Left lobe of liver (tissue), 2 donors: ENCODE data around the gene G3BP2. TPM values are rescaled to one million over a fixed set of nuclear protein-coding genes. Genes with fewer than 3 reads are reported as not detected.
"Not testable (repeated sequence)": the region's sequence is repeated elsewhere in the genome, so short reads cannot be mapped to it uniquely, and the experiment has no call there.

ENCODE experiments used
- ATAC-seq: fragments of 200-7000 bp; cut with Tn5 transposase; one replicate; pipeline ENCODE4 v1.9.1; 2020; ENCODE audit warnings: mild to moderate bottlenecking, moderate library complexity
- DNase-seq: peaks from one replicate; pipeline ENCODE4 v3.0.0-alpha.2; 2020; ENCODE audit warnings: low spot score
- total RNA-seq: library from RNA; stranded (reverse); gene quantifications from one replicate; pipeline ENCODE4 v1.2.1, GENCODE V29; 2021
- donor health status: DM: no; HTN: no; CAD: no; lungs with moderate emphysema.
- donor health status: DM: no; HTN: yes; CAD: no.

G3BP2 gene
- total RNA-seq = 52.2 TPM

- ATAC-seq (peak; percentile 95), DNase-seq (peak; percentile 99)
Observed at GRCh38 chr4:75673027-75673958, at the start of gene G3BP2. TSS of gene G3BP2 (minus strand) at chr4:75673411. CDS start at chr4:75662025, 11,386 bp downstream.

GRCh38 chr4:75722417-75722816 lies 49.2 kb upstream of the G3BP2 start:
- no peak for DNase-seq

GRCh38 chr4:75718529-75718928 lies 45.3 kb upstream of the G3BP2 start:
- ATAC-seq = no peak
- no peak for DNase-seq

More at GRCh38 chr4:75722417-75722816, 49.2 kb upstream of the G3BP2 start:
- ATAC-seq = no peak

- DNase-seq (no peak), ATAC-seq (no peak)
Observed at GRCh38 chr4:75717408-75717807, 44.2 kb upstream of the G3BP2 start.

- not testable (repeated sequence) for ATAC-seq, DNase-seq
Observed at GRCh38 chr4:75716054-75716453, 42.8 kb upstream of the G3BP2 start.

GRCh38 chr4:75715105-75715799 lies 42.0 kb upstream of the G3BP2 start:
- ATAC-seq (peak; percentile 76), DNase-seq (no peak)

- DNase-seq (no peak), ATAC-seq (no peak)
Observed at GRCh38 chr4:75714704-75715103, 41.5 kb upstream of the G3BP2 start.

- no peak for ATAC-seq
- no peak for DNase-seq
Observed at GRCh38 chr4:75714011-75714410, 40.8 kb upstream of the G3BP2 start.

- DNase-seq (no peak), ATAC-seq (peak; percentile 59)
Observed at GRCh38 chr4:75710246-75710645, 37.0 kb upstream of the G3BP2 start.

GRCh38 chr4:75708218-75708691 lies 35.0 kb upstream of the G3BP2 start:
- peak; percentile 78 for ATAC-seq
- no peak for DNase-seq

- DNase-seq = no peak
- ATAC-seq = no peak
Observed at GRCh38 chr4:75705198-75705977, 32.2 kb upstream of the G3BP2 start.

GRCh38 chr4:75702919-75703411 lies 29.8 kb upstream of the G3BP2 start:
- ATAC-seq = peak; percentile 94

GRCh38 chr4:75699299-75699698 lies 26.1 kb upstream of the G3BP2 start:
- no peak for ATAC-seq

More at GRCh38 chr4:75702919-75703411, 29.8 kb upstream of the G3BP2 start:
- DNase-seq = peak; percentile 55

GRCh38 chr4:75698963-75699228 lies 25.7 kb upstream of the G3BP2 start:
- DNase-seq = no peak
- no peak for ATAC-seq

More at GRCh38 chr4:75699299-75699698, 26.1 kb upstream of the G3BP2 start:
- no peak for DNase-seq

- no peak for ATAC-seq
Observed at GRCh38 chr4:75698162-75698962, 25.2 kb upstream of the G3BP2 start.

GRCh38 chr4:75696581-75696980 lies 23.4 kb upstream of the G3BP2 start:
- DNase-seq = no peak
- no peak for ATAC-seq

More at GRCh38 chr4:75698162-75698962, 25.2 kb upstream of the G3BP2 start:
- DNase-seq = no peak

- ATAC-seq = no peak
- DNase-seq = no peak
Observed at GRCh38 chr4:75696071-75696470, 22.9 kb upstream of the G3BP2 start.

- not testable (repeated sequence) for DNase-seq
Observed at GRCh38 chr4:75692066-75692465, 18.9 kb upstream of the G3BP2 start.

GRCh38 chr4:75687125-75687524 lies 13.9 kb upstream of the G3BP2 start:
- ATAC-seq, DNase-seq: not testable (repeated sequence)

More at GRCh38 chr4:75692066-75692465, 18.9 kb upstream of the G3BP2 start:
- ATAC-seq = not testable (repeated sequence)

GRCh38 chr4:75686346-75686745 lies 13.1 kb upstream of the G3BP2 start:
- DNase-seq (no peak), ATAC-seq (no peak)
